ENCODE measurements around the gene PRR4.

DNA sequence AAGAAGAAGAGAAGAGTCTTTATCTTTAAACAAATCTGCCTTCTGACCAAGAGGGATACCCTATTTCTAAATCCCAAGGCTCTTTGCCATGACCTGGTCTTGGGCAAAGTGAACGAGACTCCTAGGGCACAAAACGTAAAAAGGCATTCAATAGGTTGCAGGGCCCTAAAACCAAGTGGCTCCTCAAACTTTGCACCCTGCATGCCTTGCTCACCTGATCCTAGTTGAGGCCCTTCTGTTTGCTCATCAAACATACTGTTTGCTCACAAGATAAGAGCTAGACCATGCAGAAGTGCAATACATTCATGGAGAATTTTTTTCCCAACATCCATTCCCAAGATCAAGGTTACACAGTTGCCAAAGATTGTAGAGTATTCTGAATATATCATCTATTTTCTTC, 42.7 kb upstream of the PRR4 start:
- TF ChIP-seq POLR2A (IDR thresholded peaks at IDR 0.05; ENCODE audit: low read length), result no peak
- TF ChIP-seq GATA1 (IDR thresholded peaks at IDR 0.05; ENCODE audit: low read depth, low read length), result no peak

All from erythroblast (primary cell).